IMR-90 (cell line): Measurements from ENCODE around the gene PLPP7. TPM values are rescaled to one million over a fixed set of nuclear protein-coding genes. Genes with fewer than 3 reads are reported as not detected.
A peak's percentile ranks its signal among the peaks of the same experiment; 100 is the strongest.

Experiments
- ATAC-seq: fragments of 200-7000 bp; cut with Tn5 transposase; 2 replicates; pipeline ENCODE4 v1.9.1; 2020; ENCODE audit warnings: low read depth, mild to moderate bottlenecking, moderate library complexity
- Bru-seq: library from RNA; stranded (reverse); fragments of 400-500 nt; gene quantifications from one replicate; lab custom pipeline; 2021; lab: Mats Ljungman, UMichigan
- BruChase-seq, 2 experiments: library from RNA; stranded (reverse); fragments of 400-500 nt; gene quantifications; one replicate each; lab custom pipeline; 2021; lab: Mats Ljungman, UMichigan
- BruUV-seq: library from RNA; stranded (reverse); fragments of 400-500 nt; replicated peaks from 2 replicates; lab custom pipeline; 2021; lab: Mats Ljungman, UMichigan
- CTCF ChIA-PET: fragments of 300-600 bp; formaldehyde crosslinking; extraction: SDS; loops from one replicate; lab custom pipeline; 2021; ENCODE audit warnings: antibody characterized with exemption; lab: Yijun Ruan, JAX
- POLR2A ChIA-PET: fragments of 300-600 bp; sonication (Branson Sonifier 250); formaldehyde crosslinking; loops from one replicate; lab custom pipeline; 2022; ENCODE audit warnings: antibody characterized with exemption; ENCODE audit not compliant: unreplicated experiment; lab: Charles Lee
- DNase-seq: peaks from one replicate; pipeline ENCODE4 v3.0.0; 2013
- H2AFZ ChIP-seq: replicated peaks from 2 replicates; pipeline ENCODE3; 2013; ENCODE audit warnings: low read length, mild to moderate bottlenecking; ENCODE audit not compliant: poor library complexity
- H2AK5ac ChIP-seq: 2 replicates; pipeline ENCODE4 v1.6.1; 2013; ENCODE audit warnings: low read depth, low read length, inconsistent platforms
- H2AK9ac ChIP-seq: replicated peaks from 2 replicates; pipeline ENCODE3; 2013; ENCODE audit warnings: mild to moderate bottlenecking, low read depth, low read length, moderate library complexity; ENCODE audit not compliant: poor library complexity
- H2BK120ac ChIP-seq: 2 replicates; pipeline ENCODE4 v1.6.1; 2013; ENCODE audit warnings: low read depth, low read length, inconsistent platforms
- H2BK15ac ChIP-seq: 3 replicates; pipeline ENCODE4 v1.6.1; 2013; ENCODE audit warnings: low read depth, low read length, inconsistent platforms
- H2BK20ac ChIP-seq: 2 replicates; pipeline ENCODE4 v1.6.1; 2013; ENCODE audit warnings: low read depth, mild to moderate bottlenecking, inconsistent platforms, low read length, moderate library complexity
- H2BK5ac ChIP-seq: 2 replicates; pipeline ENCODE4 v1.6.1; 2013; ENCODE audit warnings: mild to moderate bottlenecking, low read depth, low read length, inconsistent platforms; ENCODE audit not compliant: poor library complexity, severe bottlenecking
- H3K14ac ChIP-seq: replicated peaks from 2 replicates; pipeline ENCODE4 v1.6.1; 2013; ENCODE audit warnings: low read depth, low read length, inconsistent platforms
- H3K18ac ChIP-seq: 2 replicates; pipeline ENCODE4 v1.6.1; 2013; ENCODE audit warnings: low read depth, low read length, control low read depth
- H3K23ac ChIP-seq: 2 replicates; pipeline ENCODE4 v1.6.1; 2013; ENCODE audit warnings: low read depth, low read length, inconsistent platforms
- H3K27ac ChIP-seq: 2 replicates; pipeline ENCODE4 v1.5.1; 2013; ENCODE audit warnings: mild to moderate bottlenecking, control low read depth, low read length; ENCODE audit not compliant: insufficient read depth
- H3K27me3 ChIP-seq: 2 replicates; pipeline ENCODE4 v1.6.1; 2013; ENCODE audit warnings: low read length; ENCODE audit not compliant: control insufficient read depth, insufficient read depth
- H3K36me3 ChIP-seq: 2 replicates; pipeline ENCODE4 v1.6.1; 2013; ENCODE audit warnings: low read length, mixed read lengths; ENCODE audit not compliant: control insufficient read depth, insufficient read depth
- H3K4ac ChIP-seq: 2 replicates; pipeline ENCODE4 v1.6.1; 2013; ENCODE audit warnings: low read depth, low read length, inconsistent platforms
- H3K4me1 ChIP-seq: 2 replicates; pipeline ENCODE4 v1.6.1; 2013; ENCODE audit warnings: low read length, mixed read lengths; ENCODE audit not compliant: control insufficient read depth, insufficient read depth
- H3K4me2 ChIP-seq: 2 replicates; pipeline ENCODE4 v1.6.1; 2013; ENCODE audit warnings: low read depth, mild to moderate bottlenecking, control low read depth, low read length, moderate library complexity
- H3K4me3 ChIP-seq: 2 replicates; pipeline ENCODE4 v1.5.1; 2013; ENCODE audit warnings: low read depth, mild to moderate bottlenecking, control low read depth, low read length, moderate library complexity; ENCODE audit not compliant: insufficient read depth
- H3K56ac ChIP-seq: 2 replicates; pipeline ENCODE4 v1.6.1; 2013; ENCODE audit warnings: low read length, inconsistent platforms; ENCODE audit not compliant: insufficient read depth; ENCODE audit errors: extremely low read depth
- H3K79me1 ChIP-seq, 2 experiments: 2 replicates each; pipeline ENCODE4 v1.6.1; 2013; ENCODE audit warnings: low read length in 2 of 2, inconsistent platforms in 1 of 2, low read depth in 1 of 2
- H3K9ac ChIP-seq: 2 replicates; pipeline ENCODE4 v1.6.1; 2013; ENCODE audit warnings: low read depth, low read length, control low read depth
- H3K9me1 ChIP-seq: 2 replicates; pipeline ENCODE4 v1.6.1; 2013; ENCODE audit warnings: low read length, inconsistent platforms; ENCODE audit not compliant: insufficient read depth
- H3K9me3 ChIP-seq: 2 replicates; pipeline ENCODE4 v1.6.1; 2013; ENCODE audit warnings: low read length; ENCODE audit not compliant: control insufficient read depth, insufficient read depth
- H4K20me1 ChIP-seq: 2 replicates; pipeline ENCODE4 v1.6.1; 2013; ENCODE audit warnings: low read length, inconsistent platforms; ENCODE audit not compliant: insufficient read depth
- H4K5ac ChIP-seq: 2 replicates; pipeline ENCODE4 v1.6.1; 2013; ENCODE audit warnings: mild to moderate bottlenecking, low read depth, low read length, control low read depth
- H4K8ac ChIP-seq, 2 experiments: 2 replicates each; pipeline ENCODE4 v1.6.1; 2013; ENCODE audit warnings: low read depth in 2 of 2, low read length in 2 of 2, control low read depth in 1 of 2, inconsistent platforms in 1 of 2
- H4K91ac ChIP-seq: 2 replicates; pipeline ENCODE4 v1.6.1; 2013; ENCODE audit warnings: low read depth, low read length, inconsistent platforms; ENCODE audit not compliant: insufficient read depth
- CEBPB ChIP-seq: IDR thresholded peaks from 2 replicates; pipeline ENCODE4 v1.6.1; 2012; ENCODE audit warnings: low read depth, low read length, improper control_type of control experiment
- CHD1 ChIP-seq: IDR thresholded peaks from 2 replicates; pipeline ENCODE4 v1.6.1; 2012; ENCODE audit warnings: low read depth, low read length, improper control_type of control experiment
- CTCF ChIP-seq: conservative IDR thresholded peaks from 2 replicates; pipeline ENCODE4 v1.5.1; 2012; ENCODE audit warnings: mild to moderate bottlenecking, low read depth, low read length, improper control_type of control experiment
- FOS ChIP-seq: fragments of 150-350 bp; IDR thresholded peaks from 2 replicates; pipeline ENCODE4 v1.6.1; 2016; ENCODE audit warnings: low read depth, low read length
- MAFK ChIP-seq: IDR thresholded peaks from 2 replicates; pipeline ENCODE4 v1.6.1; 2012; ENCODE audit warnings: low read depth, low read length, improper control_type of control experiment
- MAZ ChIP-seq: IDR thresholded peaks from 2 replicates; pipeline ENCODE4 v1.6.1; 2012; ENCODE audit warnings: low read depth, mild to moderate bottlenecking, low read length, improper control_type of control experiment, moderate library complexity, borderline replicate concordance
- NFE2L2 ChIP-seq: fragments of 150-350 bp; IDR thresholded peaks from 2 replicates; pipeline ENCODE4 v1.6.1; 2016; ENCODE audit warnings: low read depth, mild to moderate bottlenecking, low read length
- POLR2A ChIP-seq: IDR thresholded peaks from 2 replicates; pipeline ENCODE4 v1.6.1; 2012; ENCODE audit warnings: mild to moderate bottlenecking, low read depth, low read length
- RAD21 ChIP-seq: IDR thresholded peaks from 2 replicates; pipeline ENCODE4 v1.6.1; 2012; ENCODE audit warnings: low read length, improper control_type of control experiment
- RCOR1 ChIP-seq: IDR thresholded peaks from 2 replicates; pipeline ENCODE4 v1.6.1; 2012; ENCODE audit warnings: mild to moderate bottlenecking, low read length, improper control_type of control experiment; ENCODE audit not compliant: insufficient replicate concordance
- SMC3 ChIP-seq: fragments of 150-350 bp; IDR thresholded peaks from 2 replicates; pipeline ENCODE4 v1.6.1; 2016; ENCODE audit warnings: low read depth, mild to moderate bottlenecking, antibody characterized with exemption, low read length, moderate library complexity
- WGBS, 2 experiments: methylation state at CpG; one replicate each; pipeline versions ENCODE4 v1.1.5 to v1.1.7; 2013; ENCODE audit warnings: missing lambda C conversion rate in 2 of 2; ENCODE audit not compliant: insufficient read length in 1 of 2; ENCODE audit errors: extremely low coverage in 2 of 2; 5-methylcytosine and 5-hydroxymethylcytosine counted together
- dilution Hi-C: fragments of 300-500 bp; cut with HindIII; formaldehyde crosslinking; loops from one replicate; pipeline ENCODE4 v1.14.3; 2018; ENCODE audit warnings: low sequenced_read_pairs; ENCODE audit not compliant: unreplicated experiment
- in situ Hi-C: fragments of 300-500 bp; cut with MboI; formaldehyde crosslinking; loops from 3 replicates; pipeline ENCODE4 v1.14.3; 2019; ENCODE audit warnings: low sequenced_read_pairs, inconsistent platforms, mixed read lengths
- intact Hi-C: fragments of 100-400 bp; cut with micrococcal nuclease; formaldehyde crosslinking; loops from 2 replicates; pipeline ENCODE4 v1.10.0; 2022
- long read RNA-seq: library from polyadenylated mRNA; unstranded; transcript quantifications from one replicate; pipeline ENCODE4 v2.0.0, GENCODE V29; 2021; ENCODE audit not compliant: unreplicated experiment
- polyA plus RNA-seq, 3 experiments: library from polyadenylated mRNA; depleted of rRNA; stranded (reverse); fragments of >200 nt; gene quantifications; 2 replicates each; pipeline ENCODE4 v1.2.3, GENCODE V29; 2012; ENCODE audit warnings: low replicate concordance in 1 of 3
- total RNA-seq: library from RNA; depleted of rRNA; stranded (reverse); fragments of >200 nt; gene quantifications from 2 replicates; pipeline ENCODE4 v1.2.3, GENCODE V29; 2012; rRNA removed
- TF ChIP-seq, protein P1 (sequence below): fragments of 150-350 bp; IDR thresholded peaks from 2 replicates; pipeline ENCODE4 v1.6.1; 2016; ENCODE audit warnings: low read depth, mild to moderate bottlenecking, low read length, moderate library complexity, borderline replicate concordance

Gene PLPP7
- total RNA-seq (0.54 and 0.56 TPM in 2 replicates), polyA plus RNA-seq (2012; rRNA removed) (1.2 TPM in 2 replicates), Bru-seq, nascent RNA (percentile 25 among the genes with signal in this experiment), BruChase-seq, experiment 1, labeled RNA remaining after a 6-hour chase (percentile 27 among the genes with signal in this experiment), BruChase-seq, experiment 2, labeled RNA remaining after a 2-hour chase (percentile 20 among the genes with signal in this experiment)
- 0.89 and 2.2 TPM in 2 replicates for polyA plus RNA-seq (2012; cell fraction: cytosol; rRNA removed)
- 1.1 and 2.3 TPM in 2 replicates for polyA plus RNA-seq (2012; cell fraction: nucleus; rRNA removed; ENCODE audit: low replicate concordance)
- long read RNA-seq, partial matches to known transcripts = 0 of 1 reads
- long read RNA-seq, other reads (novel, unspliced or antisense) = 0 of 1 reads

DNA sequence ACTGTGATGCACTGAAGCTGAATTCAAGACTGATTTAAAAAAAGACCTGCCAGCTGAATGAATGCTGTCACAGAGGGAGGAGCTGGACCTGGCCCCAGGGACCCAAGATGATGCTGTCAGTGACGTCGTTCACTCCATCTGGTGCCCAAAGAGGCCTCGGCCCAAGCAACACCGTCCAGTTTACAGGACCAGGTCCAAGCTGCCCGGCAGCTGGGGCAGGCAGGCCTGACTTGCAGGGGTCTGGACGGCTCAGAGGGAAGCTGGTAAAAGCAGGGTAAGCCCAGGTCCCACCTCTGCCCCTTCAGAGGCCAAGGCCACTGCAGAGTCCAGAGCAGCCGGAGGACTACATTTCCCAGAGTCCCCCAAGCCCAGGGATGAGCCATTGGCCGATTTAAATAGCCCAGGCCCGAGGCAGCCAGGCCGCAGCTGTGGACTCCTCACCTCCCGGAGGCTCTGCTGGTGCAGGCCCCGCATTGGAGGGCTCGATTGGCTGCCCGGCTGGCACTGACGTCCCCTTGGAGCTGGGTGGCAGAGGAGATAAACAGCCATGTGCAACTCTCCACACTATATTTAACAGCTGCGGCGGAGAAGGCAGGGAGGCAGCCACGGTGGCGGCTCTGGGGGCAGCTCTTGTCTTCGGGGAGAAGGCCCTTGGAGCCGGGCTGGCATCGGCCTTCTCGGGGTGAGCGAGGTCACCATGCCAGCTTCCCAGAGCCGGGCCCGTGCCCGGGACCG lies at the start of gene PLPP7:
TSS of gene PLPP7 (plus strand) at position 423 of the 735 bp plus-strand sequence. CDS start at position 698, 275 bp downstream.
- Histone ChIP-seq H2AFZ (peak within 1 kb of the TSS; percentile 93), H4K8ac (peak within 1 kb of the TSS in 1 of 2 experiments; percentile 86; a peak in 3 of 4 replicates), H3K9ac (peak within 1 kb of the TSS; percentile 19; the same call in 1 of the 2 replicates), H2AK9ac (peak within 1 kb of the TSS; percentile 87), H2BK20ac (no peak within 1 kb of the TSS), H4K20me1 (no peaks in the 10 kb centered on the region), H3K27ac (no peak within 1 kb of the TSS), H2BK5ac (no peak within 1 kb of the TSS), H2BK120ac (peak within 1 kb of the TSS; percentile 46; the same call in 1 of the 2 replicates), H3K79me1 (no peaks in the 10 kb centered on the region), H3K4me3 (peak within 1 kb of the TSS; percentile 29; the same call in 1 of the 2 replicates), H2AK5ac (no peak within 1 kb of the TSS), H3K36me3 (no peaks in the 10 kb centered on the region), H3K27me3 (peaks cover 9% of the 10 kb centered on the region), H3K14ac (peak within 1 kb of the TSS; percentile 87), H4K91ac (peak within 1 kb of the TSS; percentile 68; the same call in 1 of the 2 replicates), H2BK15ac (no peak within 1 kb of the TSS), H3K4ac (0 out of 2 replicates have a peak within 1 kb of the TSS, but pooled peaks have one; percentile 60), H3K4me2 (peak within 1 kb of the TSS; percentile 35; the same call in 1 of the 2 replicates), H4K5ac (peak within 1 kb of the TSS; percentile 55), H3K18ac (no peak within 1 kb of the TSS), H3K4me1 (no peaks in the 10 kb centered on the region), H3K9me1 (no peaks in the 10 kb centered on the region; the same call in 1 of the 2 replicates), H3K23ac (no peak within 1 kb of the TSS), H3K9me3 (no peaks in the 10 kb centered on the region), H3K56ac (no peak within 1 kb of the TSS)
- in situ Hi-C loops = no loop called here
- DNase-seq (peak; percentile 48), ATAC-seq (peak; percentile 98)
- 59% methylated on average over 12 of the region's 28 CpGs; no CpG with 5 or more reads in 1 of the 2 experiments for WGBS, 2 experiments
- dilution Hi-C loops = no loop called here
- intact Hi-C loops = loop anchor here (1.0 kb wide), 1 partner anchor 11 kb away; no protein-coding TSS in a partner anchor
- BruUV-seq = no TSS peak
- POLR2A ChIA-PET = no interaction called here
- CTCF ChIA-PET = interaction anchor here (0.6 kb wide), 1 partner anchor 102 kb away, joined by 4 read pairs; no protein-coding TSS in a partner anchor
- TF ChIP-seq NFE2L2 (no peak), FOS (no peak), MAZ (no peak), CHD1 (no peak), MAFK (no peak), RCOR1 (no peak), CEBPB (no peak), RAD21 (no peak), SMC3 (no peak), POLR2A (no peak), CTCF (no peak)
- TF ChIP-seq, protein P1, sequence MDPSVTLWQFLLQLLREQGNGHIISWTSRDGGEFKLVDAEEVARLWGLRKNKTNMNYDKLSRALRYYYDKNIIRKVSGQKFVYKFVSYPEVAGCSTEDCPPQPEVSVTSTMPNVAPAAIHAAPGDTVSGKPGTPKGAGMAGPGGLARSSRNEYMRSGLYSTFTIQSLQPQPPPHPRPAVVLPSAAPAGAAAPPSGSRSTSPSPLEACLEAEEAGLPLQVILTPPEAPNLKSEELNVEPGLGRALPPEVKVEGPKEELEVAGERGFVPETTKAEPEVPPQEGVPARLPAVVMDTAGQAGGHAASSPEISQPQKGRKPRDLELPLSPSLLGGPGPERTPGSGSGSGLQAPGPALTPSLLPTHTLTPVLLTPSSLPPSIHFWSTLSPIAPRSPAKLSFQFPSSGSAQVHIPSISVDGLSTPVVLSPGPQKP = no peak
